H1 (cell line): ENCODE measurements around the gene MACROH2A1. TPM values are rescaled to one million over a fixed set of nuclear protein-coding genes. Genes with fewer than 3 reads are reported as not detected.

Source experiments
- CTCF ChIA-PET: fragments of 300-600 bp; sonication (Branson Sonifier 250); formaldehyde crosslinking; loops from one replicate; lab custom pipeline; 2021; ENCODE audit not compliant: partially characterized antibody; lab: Charles Lee
- POLR2A ChIA-PET: fragments of 300-600 bp; sonication (Branson Sonifier 250); formaldehyde crosslinking; loops from one replicate; lab custom pipeline; 2021; ENCODE audit warnings: inconsistent platforms; ENCODE audit not compliant: partially characterized antibody; lab: Charles Lee
- DNase-seq, 2 experiments: peaks; one replicate each; pipeline versions ENCODE4 v3.0.0 to v3.0.0-alpha.2; 2010 to 2022; ENCODE audit warnings: low spot score in 2 of 2, low read depth in 1 of 2, mixed read lengths in 1 of 2
- FAIRE-seq: peaks from 2 replicates; lab custom pipeline; 2011; peaks lifted over from hg19 to GRCh38; lab: Jason Lieb, UNC
- H2AFZ ChIP-seq: 2 replicates; pipeline ENCODE4 v1.8.1; 2012; ENCODE audit warnings: low read length, inconsistent platforms
- H2AK5ac ChIP-seq: 2 replicates; pipeline ENCODE4 v1.6.1; 2013; ENCODE audit warnings: low read depth, low read length
- H2BK120ac ChIP-seq: replicated peaks from 2 replicates; pipeline ENCODE3; 2013; ENCODE audit warnings: low read depth, low read length, inconsistent platforms
- H2BK12ac ChIP-seq: 2 replicates; pipeline ENCODE4 v1.6.1; 2013; ENCODE audit warnings: low read depth, low read length
- H2BK15ac ChIP-seq: 2 replicates; pipeline ENCODE4 v1.6.1; 2013; ENCODE audit warnings: low read length
- H2BK20ac ChIP-seq: 2 replicates; pipeline ENCODE4 v1.6.1; 2013; ENCODE audit warnings: low read length
- H2BK5ac ChIP-seq: 2 replicates; pipeline ENCODE4 v1.6.1; 2013; ENCODE audit warnings: low read depth, low read length
- H3K14ac ChIP-seq: 2 replicates; pipeline ENCODE4 v1.6.1; 2013; ENCODE audit warnings: inconsistent platforms; ENCODE audit not compliant: insufficient read length
- H3K18ac ChIP-seq: 2 replicates; pipeline ENCODE4 v1.6.1; 2013; ENCODE audit warnings: low read length; ENCODE audit errors: extremely low read depth
- H3K23ac ChIP-seq: 2 replicates; pipeline ENCODE4 v1.6.1; 2013; ENCODE audit warnings: inconsistent platforms; ENCODE audit not compliant: insufficient read length
- H3K23me2 ChIP-seq: 2 replicates; pipeline ENCODE4 v1.6.1; 2013; ENCODE audit warnings: low read depth, low read length
- H3K27ac ChIP-seq: 2 replicates; pipeline ENCODE4 v1.6.1; 2011; ENCODE audit warnings: low read depth, low read length, inconsistent platforms
- H3K27me3 ChIP-seq, 4 experiments: replicated peaks in 1 of 4; 1 replicate in 1 of 4; 2 replicates in 3 of 4; pipeline versions ENCODE4 v1.6.1 to v1.8.1; 2011 to 2013; ENCODE audit warnings: low read length in 3 of 4, mild to moderate bottlenecking in 3 of 4, inconsistent platforms in 2 of 4, mixed read lengths in 2 of 4, moderate library complexity in 1 of 4; ENCODE audit not compliant: control insufficient read depth in 3 of 4, insufficient read depth in 3 of 4; ENCODE audit errors: extremely low read depth in 1 of 4
- H3K36me3 ChIP-seq, 4 experiments: 2 replicates each; pipeline versions ENCODE4 v1.6.1 to v1.8.1; 2011 to 2013; ENCODE audit warnings: mild to moderate bottlenecking in 4 of 4, low read length in 3 of 4, moderate library complexity in 2 of 4, control low read depth in 1 of 4, inconsistent platforms in 1 of 4; ENCODE audit not compliant: insufficient read depth in 4 of 4, control insufficient read depth in 2 of 4
- H3K4ac ChIP-seq: replicated peaks from 2 replicates; pipeline ENCODE3; 2013; ENCODE audit warnings: low read length, low read depth, mixed read lengths, inconsistent platforms; ENCODE audit not compliant: insufficient read length
- H3K4me1 ChIP-seq, 4 experiments: replicated peaks in 1 of 4; 1 replicate in 1 of 4; 2 replicates in 3 of 4; pipeline versions ENCODE4 v1.6.1 to v1.8.1; 2011 to 2013; ENCODE audit warnings: low read length in 3 of 4, inconsistent platforms in 2 of 4, mixed read lengths in 1 of 4; ENCODE audit not compliant: insufficient read depth in 4 of 4, control insufficient read depth in 3 of 4
- H3K4me2 ChIP-seq, 2 experiments: 2 replicates each; pipeline versions ENCODE4 v1.6.1 to v1.8.1; 2011 to 2013; ENCODE audit warnings: low read depth in 2 of 2, low read length in 2 of 2, control low read depth in 1 of 2, inconsistent platforms in 1 of 2, mild to moderate bottlenecking in 1 of 2; ENCODE audit not compliant: insufficient read depth in 1 of 2
- H3K4me3 ChIP-seq, 4 experiments: fragments of 200-600, 300-600 bp in 1 of 4; sonication (generic), shearing (Covaris generic), sonication (Bioruptor Twin) in 1 of 4; 2 replicates each; pipeline versions ENCODE4 v1.5.1 to v1.8.1; 2011 to 2016; ENCODE audit warnings: low read length in 4 of 4, low read depth in 3 of 4, control low read depth in 2 of 4, inconsistent platforms in 2 of 4, mild to moderate bottlenecking in 2 of 4, mixed read lengths in 1 of 4, moderate library complexity in 1 of 4; ENCODE audit not compliant: insufficient read depth in 2 of 4; ENCODE audit errors: extremely low read depth in 1 of 4
- H3K56ac ChIP-seq: replicated peaks from 2 replicates; pipeline ENCODE3; 2013; ENCODE audit warnings: low read depth, mild to moderate bottlenecking, mixed read lengths, low read length, inconsistent platforms; ENCODE audit not compliant: insufficient read length
- H3K79me1 ChIP-seq: 2 replicates; pipeline ENCODE4 v1.6.1; 2013; ENCODE audit warnings: low read depth, low read length, control low read depth
- H3K79me2 ChIP-seq, 2 experiments: 2 replicates each; pipeline versions ENCODE4 v1.6.1 to v1.8.1; 2012 to 2013; ENCODE audit warnings: low read length in 2 of 2, mild to moderate bottlenecking in 2 of 2, inconsistent platforms in 1 of 2; ENCODE audit not compliant: insufficient read depth in 2 of 2, control insufficient read depth in 1 of 2
- H3K9ac ChIP-seq, 4 experiments: replicated peaks in 1 of 4; 1 replicate in 1 of 4; 2 replicates in 3 of 4; pipeline versions ENCODE4 v1.6.1 to v1.8.1; 2011 to 2013; ENCODE audit warnings: low read depth in 3 of 4, low read length in 3 of 4, control low read depth in 2 of 4, mild to moderate bottlenecking in 2 of 4, moderate library complexity in 2 of 4, inconsistent platforms in 1 of 4; ENCODE audit errors: extremely low read depth in 1 of 4
- H3K9me3 ChIP-seq, 2 experiments: 2 replicates each; pipeline versions ENCODE4 v1.6.1 to v1.8.1; 2012 to 2013; ENCODE audit warnings: mild to moderate bottlenecking in 2 of 2, moderate library complexity in 2 of 2, control low read depth in 1 of 2, inconsistent platforms in 1 of 2, low read depth in 1 of 2, low read length in 1 of 2, mixed read lengths in 1 of 2; ENCODE audit not compliant: insufficient read depth in 2 of 2
- H4K20me1 ChIP-seq, 2 experiments: replicated peaks in 1 of 2; 2 replicates each; pipeline versions ENCODE3 to v1.8.1; 2011 to 2013; ENCODE audit warnings: inconsistent platforms in 2 of 2, low read length in 2 of 2, mild to moderate bottlenecking in 1 of 2; ENCODE audit not compliant: insufficient read depth in 2 of 2, control insufficient read depth in 1 of 2
- H4K5ac ChIP-seq: 2 replicates; pipeline ENCODE4 v1.6.1; 2013; ENCODE audit warnings: low read length, low read depth, mixed read lengths, inconsistent platforms; ENCODE audit not compliant: insufficient read length
- H4K8ac ChIP-seq: 2 replicates; pipeline ENCODE4 v1.8.0; 2013; ENCODE audit warnings: mild to moderate bottlenecking, moderate library complexity, low read length, inconsistent platforms; ENCODE audit not compliant: insufficient read depth; ENCODE audit errors: extremely low read depth
- H4K91ac ChIP-seq: replicated peaks from 2 replicates; pipeline ENCODE3; 2013; ENCODE audit warnings: low read length, mixed read lengths, inconsistent platforms; ENCODE audit not compliant: insufficient read length
- CTBP2 ChIP-seq: IDR thresholded peaks from 2 replicates; pipeline ENCODE4 v1.7.0; 2011; ENCODE audit warnings: borderline replicate concordance, mild to moderate bottlenecking, moderate library complexity, mixed read lengths, low read length; ENCODE audit not compliant: insufficient read depth, insufficient read length
- HDAC2 ChIP-seq, 2 experiments: fragments of 300-600 bp in 1 of 2; sonication (generic) in 1 of 2; IDR thresholded peaks; 2 replicates each; pipeline ENCODE4 v1.6.1; 2011 to 2012; ENCODE audit warnings: low read depth in 2 of 2, low read length in 2 of 2, mild to moderate bottlenecking in 2 of 2, moderate library complexity in 2 of 2, borderline replicate concordance in 1 of 2, inconsistent platforms in 1 of 2
- HDAC6 ChIP-seq: IDR thresholded peaks from one replicate; pipeline ENCODE4 v1.7.1; 2012; ENCODE audit warnings: low read depth, mild to moderate bottlenecking, inconsistent platforms, low read length, moderate library complexity
- PHF8 ChIP-seq: fragments of 200-600 bp; sonication (generic); conservative IDR thresholded peaks from 2 replicates; pipeline ENCODE4 v1.7.1; 2012; ENCODE audit warnings: low read depth, mild to moderate bottlenecking, inconsistent platforms, low read length, moderate library complexity
- POLR2A ChIP-seq, 2 experiments: IDR thresholded peaks; 1 replicate in 1 of 2; 2 replicates in 1 of 2; pipeline ENCODE4 v1.6.1; 2011; ENCODE audit warnings: low read depth in 2 of 2, low read length in 2 of 2, mild to moderate bottlenecking in 2 of 2; ENCODE audit errors: control extremely low read depth in 1 of 2
- YY1 ChIP-seq: IDR thresholded peaks from 2 replicates; pipeline ENCODE4 v1.6.1; 2011; ENCODE audit warnings: low read depth, mild to moderate bottlenecking, low read length
- WGBS, 2 experiments: shearing (Covaris generic) in 1 of 2; methylation state at CpG; one replicate each; pipeline versions ENCODE4 v1.1.6 to v1.1.7; 2013 to 2015; ENCODE audit warnings: low lambda C conversion rate in 2 of 2, mixed read lengths in 2 of 2, inconsistent platforms in 1 of 2, low coverage in 1 of 2, missing lambda C conversion rate in 1 of 2; ENCODE audit not compliant: insufficient replicate concordance in 2 of 2, insufficient coverage in 1 of 2, insufficient read length in 1 of 2; ENCODE audit errors: extremely low coverage in 1 of 2, missing lambda C conversion rate in 1 of 2; 5-methylcytosine and 5-hydroxymethylcytosine counted together
- polyA plus RNA-seq, 7 experiments: library from polyadenylated mRNA; depleted of rRNA in 3 of 7; stranded (reverse) in 5 of 7; unstranded in 2 of 7; fragments of >200 nt in 5 of 7; fragments of 200-250 nt in 2 of 7; gene quantifications; 1 replicate in 5 of 7; 2 replicates in 1 of 7; 4 replicates in 1 of 7; pipeline versions ENCODE4 v1.2.1 to v1.2.3, GENCODE V29; 2011 to 2013; ENCODE audit warnings: missing spikeins in 2 of 7, mixed read lengths in 2 of 7
- total RNA-seq: library from RNA; stranded (reverse); fragmentation: NEBNext Ultra II Directional; extraction: Animal tissue kit (Norgen Biotek cat#: 25700); gene quantifications from 2 replicates; pipeline ENCODE4 v1.2.1, GENCODE V29; 2021

The MACROH2A1 gene
- total and polyA plus RNA-seq, 2 of the 8 experiments (the other 6 are each of a cell fraction or from before 2014, with no cell fraction given): 60.0 to 92.3 TPM

DNA sequence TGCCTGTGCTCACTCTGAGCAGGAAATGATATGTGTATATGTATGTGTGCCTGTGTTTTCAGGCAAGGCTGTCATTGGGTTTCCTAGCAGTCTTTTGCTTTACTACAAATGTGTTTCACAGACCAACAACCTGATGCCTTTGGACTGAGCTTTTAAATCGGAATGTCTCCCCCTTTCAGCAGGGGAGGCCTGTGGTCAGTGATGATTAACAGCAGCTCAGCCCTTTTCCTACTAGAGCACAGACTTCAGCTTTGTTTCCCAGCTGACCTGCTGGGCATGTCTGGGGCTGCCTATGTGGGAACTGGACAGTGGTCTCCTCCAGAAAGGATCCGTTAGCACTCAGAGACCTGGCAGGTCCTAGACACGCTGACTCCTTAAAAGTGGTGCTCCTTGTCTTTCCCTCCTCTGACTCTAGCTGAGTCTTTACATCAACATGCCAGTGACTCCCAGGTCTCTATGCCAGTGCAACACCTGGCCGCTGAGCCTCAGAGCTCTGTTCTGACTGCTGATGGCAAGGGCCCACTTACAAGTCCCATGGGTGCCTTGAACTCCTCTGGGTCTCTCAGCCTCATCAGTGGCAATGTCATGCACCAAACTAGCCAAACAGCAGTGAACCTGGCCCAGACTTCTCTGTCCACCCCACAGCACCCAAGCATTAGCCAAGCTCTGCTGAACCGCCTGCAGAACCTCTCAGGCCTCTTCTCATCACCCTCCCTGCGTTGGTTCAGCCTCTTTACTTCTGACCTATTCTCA is 7.7 kb downstream of the MACROH2A1 start:
- Histone ChIP-seq H3K4ac (no peak overlapping the region), H3K18ac (no peak overlapping the region), H3K23ac (no peak overlapping the region), H2BK120ac (no peak overlapping the region), H3K79me2 (peaks cover 0 to 73% of the 10 kb centered on the region in 2 experiments; a peak in 2 of 4 replicates), H3K36me3 (peaks cover 0 to 14% (median 0%) of the 10 kb centered on the region in 4 experiments; a peak in 3 of 8 replicates), H3K79me1 (peaks cover 24% of the 10 kb centered on the region), H3K9me3 (no peaks in the 10 kb centered on the region), H2AFZ (no peak overlapping the region), H4K91ac (no peak overlapping the region), H3K9ac (no peak overlapping the region), H4K8ac (no peak overlapping the region; the same call in 1 of the 2 replicates), H3K4me1 (peaks cover 0 to 2% (median 0%) of the 10 kb centered on the region in 4 experiments; a peak in 1 of 7 replicates), H3K27me3 (peaks cover 0 to under 1% (median under 1%) of the 10 kb centered on the region in 4 experiments; a peak in 4 of 7 replicates), H2BK12ac (no peak overlapping the region), H3K23me2 (no peaks in the 10 kb centered on the region), H2BK20ac (no peak overlapping the region), H3K56ac (no peak overlapping the region), H3K4me2 (no peak overlapping the region), H2AK5ac (no peak overlapping the region), H3K27ac (no peak overlapping the region), H3K4me3 (no peak overlapping the region), H2BK5ac (no peak overlapping the region), H4K5ac (no peak overlapping the region), H3K14ac (no peak overlapping the region), H2BK15ac (no peak overlapping the region), H4K20me1 (peaks cover 20 to 55% of the 10 kb centered on the region in 2 experiments)
- CTCF ChIA-PET: interaction anchor here (0.9 to 1.5 kb wide), 6 partner anchors 8 to 71 kb away, joined by 3 to 8 read pairs (median 4); no protein-coding TSS in a partner anchor
- POLR2A ChIA-PET: no interaction called here
- FAIRE-seq (no peak), DNase-seq (no peak)
- WGBS, 2 experiments: 93% methylated on average over 6 of the region's 6 CpGs; no CpG with 5 or more reads in 1 of the 2 experiments
- TF ChIP-seq PHF8 (no peak), HDAC2 (IDR thresholded peaks at IDR 0.05; ENCODE audit: borderline replicate concordance in 1 of 2, low read depth in 2 of 2, low read length in 2 of 2) (no peak), CTBP2 (no peak), POLR2A (IDR thresholded peaks at IDR 0.05; ENCODE audit: control extremely low read depth in 1 of 2, low read depth in 2 of 2, low read length in 2 of 2) (no peak), HDAC6 (no peak), YY1 (no peak)
